Measurements from ENCODE around the gene CLN5.

- TF ChIP-seq CTCF (IDR thresholded peaks at IDR 0.05; ENCODE audit: insufficient read depth, low read length, poor library complexity, severe bottlenecking), result no peak
- no peak for TF ChIP-seq EZH2phosphoT487 (conservative IDR thresholded peaks at IDR 0.05; ENCODE audit: low read length)
Measured at GRCh38 chr13:77029436-77029835, 37.6 kb downstream of the CLN5 start.

Measured in SU-DHL-6 (cell line).